ENCODE results near the gene MINAR1.
A peak's percentile ranks its signal among the peaks of the same experiment; 100 is the strongest.

Gene MINAR1

GRCh38 chr15:79451361-79451999 lies 19.3 kb downstream of the MINAR1 start (continued):
- TF ChIP-seq ZNF664 (tag by site-specific recombination; IDR thresholded peaks at IDR 0.05) (no peak), ZNF518A (tag by site-specific recombination; conservative IDR thresholded peaks at IDR 0.05; ENCODE audit: low read depth) (no peak), ZBTB10 (tag by site-specific recombination; IDR thresholded peaks at IDR 0.05) (no peak), REST (tag by site-specific recombination; IDR thresholded peaks at IDR 0.05) (no peak), ZNF280D (tag by site-specific recombination; IDR thresholded peaks at IDR 0.05) (no peak)

GRCh38 chr15:79452244-79453051 lies 20.3 kb downstream of the MINAR1 start:
- H3K9me3 ChIP-seq (ENCODE audit: control insufficient read depth, insufficient read depth, low read depth, low read length) = no peaks in the 10 kb centered on the region
- H3K27ac ChIP-seq (ENCODE audit: extremely low read depth, low read depth, low read length) = no peak overlapping the region
- CTCF ChIA-PET = interaction anchor here (0.6 to 7.1 kb wide), 3 partner anchors 141 to 406 kb away, joined by 3 to 54 read pairs (median 4); no protein-coding TSS in a partner anchor
- no peaks in the 10 kb centered on the region for H3K36me3 ChIP-seq (ENCODE audit: control insufficient read depth in 2 of 2, insufficient read depth in 1 of 2, low read length in 2 of 2)
- TF ChIP-seq ZNF623 (tag by site-specific recombination; IDR thresholded peaks at IDR 0.05) = no peak
- peak; percentile 99 for TF ChIP-seq EGR2 (tag by site-specific recombination; IDR thresholded peaks at IDR 0.05; ENCODE audit: low read depth)
- TF ChIP-seq SALL2 (tag by site-specific recombination; IDR thresholded peaks at IDR 0.05; ENCODE audit: borderline replicate concordance) = no peak
- TF ChIP-seq ZNF391 (tag by site-specific recombination; IDR thresholded peaks at IDR 0.05; ENCODE audit: borderline replicate concordance, low read depth) = no peak
- TF ChIP-seq ZNF585B (tag by site-specific recombination; IDR thresholded peaks at IDR 0.05) = no peak
- no peak for TF ChIP-seq ZNF707 (tag by site-specific recombination; IDR thresholded peaks at IDR 0.05)
- no peak for TF ChIP-seq ZFP37 (tag by site-specific recombination; IDR thresholded peaks at IDR 0.05)
- peak; percentile 83 for TF ChIP-seq ZNF18 (tag by site-specific recombination; IDR thresholded peaks at IDR 0.05)
- TF ChIP-seq ZFHX2 (tag by site-specific recombination; conservative IDR thresholded peaks at IDR 0.05) = peak; percentile 100
- H3K4me1 ChIP-seq (ENCODE audit: control insufficient read depth, insufficient read depth, low read length) = no peaks in the 10 kb centered on the region
- no peak overlapping the region for H3K4me3 ChIP-seq (ENCODE audit: low read depth, low read length)
- POLR2A ChIA-PET = no interaction called here

All from HEK293 (cell line).